Measurements from ENCODE around the gene NEMP2. TPM values are rescaled to one million over a fixed set of nuclear protein-coding genes. Genes with fewer than 3 reads are reported as not detected.

Gene NEMP2
- total and polyA plus RNA-seq, 2 of the 8 experiments (the other 6 are each of a cell fraction or from before 2014, with no cell fraction given) = 3.1 to 5.3 TPM

DNA sequence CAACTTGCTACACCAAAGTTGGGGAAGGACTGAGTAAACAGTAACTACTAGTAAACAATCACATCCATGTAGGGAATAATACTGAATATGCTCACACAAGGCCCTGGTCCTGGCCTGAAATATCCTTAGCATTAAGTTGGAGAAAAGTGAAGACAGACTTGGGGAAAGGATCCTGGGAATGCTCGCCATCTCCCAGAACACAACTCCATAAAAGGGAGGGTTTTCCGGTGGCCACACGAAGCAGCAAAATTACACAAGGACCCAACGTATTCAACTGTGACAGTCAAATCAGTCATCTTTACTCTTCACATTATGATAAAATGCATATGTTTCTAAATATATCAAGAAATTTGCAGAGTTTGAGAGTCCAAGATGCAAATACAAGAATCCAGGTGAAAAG is 7.3 kb downstream of the NEMP2 start (continued):
- TF ChIP-seq PHF8 (conservative IDR thresholded peaks at IDR 0.05; ENCODE audit: low read depth, low read length) (no peak), EP300 (IDR thresholded peaks at IDR 0.05; ENCODE audit: borderline replicate concordance in 1 of 2, low read depth in 2 of 2, low read length in 2 of 2) (no peak), CTBP2 (IDR thresholded peaks at IDR 0.05; ENCODE audit: borderline replicate concordance, insufficient read depth, insufficient read length, low read length) (no peak), CBX8 (IDR thresholded peaks at IDR 0.05; ENCODE audit: borderline replicate concordance, low read depth, low read length) (no peak), BACH1 (IDR thresholded peaks at IDR 0.05; ENCODE audit: low read length) (no peak), JUN (IDR thresholded peaks at IDR 0.05; ENCODE audit: low read depth, low read length) (no peak)
- TF ChIP-seq, protein P1, sequence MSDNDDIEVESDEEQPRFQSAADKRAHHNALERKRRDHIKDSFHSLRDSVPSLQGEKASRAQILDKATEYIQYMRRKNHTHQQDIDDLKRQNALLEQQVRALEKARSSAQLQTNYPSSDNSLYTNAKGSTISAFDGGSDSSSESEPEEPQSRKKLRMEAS (IDR thresholded peaks at IDR 0.05) = no peak

Measured in H1 (cell line).